Fibroblast of lung (primary cell): Measurements from ENCODE around the gene EN2.

Source experiments
- EZH2 ChIP-seq: IDR thresholded peaks from 2 replicates; pipeline ENCODE4 v1.5.1; 2012; ENCODE audit warnings: low read length, control low read depth, mild to moderate bottlenecking; ENCODE audit errors: missing control alignments
- TF ChIP-seq, protein P1 (sequence below), 2 donors: IDR thresholded peaks in 1 of 2; conservative IDR thresholded peaks in 1 of 2; 1 replicate in 1 of 2; 2 replicates in 1 of 2; pipeline ENCODE4 v1.5.1; 2011 to 2012; ENCODE audit warnings: low read length in 2 of 2, control low read depth in 1 of 2, inconsistent platforms in 1 of 2, low read depth in 1 of 2, mild to moderate bottlenecking in 1 of 2

DNA sequence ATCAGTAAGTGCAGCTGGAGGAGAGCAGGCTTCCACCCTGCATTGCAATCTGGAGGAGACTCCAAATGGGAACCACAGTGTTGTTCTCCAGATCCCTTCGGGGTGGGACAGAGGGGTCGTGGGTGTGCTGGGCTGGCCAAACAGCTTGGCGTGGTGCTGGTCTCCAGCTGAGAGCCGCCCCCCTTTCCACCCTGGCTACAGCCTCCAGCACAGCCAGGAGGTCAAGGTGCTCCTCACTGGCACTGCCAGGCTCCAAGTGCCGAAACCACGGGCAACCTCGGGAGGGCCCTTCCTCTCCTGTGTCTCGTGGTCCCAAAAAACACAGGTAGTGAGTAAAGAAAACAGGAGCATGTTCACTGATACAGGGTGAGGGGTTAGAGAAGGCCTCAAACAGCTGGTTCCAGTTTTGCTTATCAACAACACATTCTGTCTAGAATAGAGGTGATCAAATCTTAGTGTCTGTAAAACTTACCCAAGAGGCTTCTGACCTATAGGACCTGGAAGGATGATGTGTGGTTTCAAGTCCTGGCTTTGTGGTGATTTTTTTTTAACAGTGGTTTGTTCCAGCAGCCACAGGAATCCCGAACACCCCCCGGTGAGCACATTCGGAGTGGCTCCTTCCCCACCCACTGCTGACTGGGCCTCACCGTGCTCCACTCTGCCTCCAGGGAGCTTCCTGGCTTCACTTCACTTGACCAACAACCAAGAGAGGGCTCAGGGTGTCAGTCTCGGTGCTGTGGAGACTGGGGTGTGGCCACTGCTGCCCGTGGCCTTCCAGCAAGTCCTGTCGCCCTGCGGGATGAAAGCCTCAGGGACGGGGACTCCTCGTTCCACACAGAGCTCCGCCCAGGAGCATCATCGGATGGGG is 31.2 kb upstream of the EN2 start:
- TF ChIP-seq, protein P1, sequence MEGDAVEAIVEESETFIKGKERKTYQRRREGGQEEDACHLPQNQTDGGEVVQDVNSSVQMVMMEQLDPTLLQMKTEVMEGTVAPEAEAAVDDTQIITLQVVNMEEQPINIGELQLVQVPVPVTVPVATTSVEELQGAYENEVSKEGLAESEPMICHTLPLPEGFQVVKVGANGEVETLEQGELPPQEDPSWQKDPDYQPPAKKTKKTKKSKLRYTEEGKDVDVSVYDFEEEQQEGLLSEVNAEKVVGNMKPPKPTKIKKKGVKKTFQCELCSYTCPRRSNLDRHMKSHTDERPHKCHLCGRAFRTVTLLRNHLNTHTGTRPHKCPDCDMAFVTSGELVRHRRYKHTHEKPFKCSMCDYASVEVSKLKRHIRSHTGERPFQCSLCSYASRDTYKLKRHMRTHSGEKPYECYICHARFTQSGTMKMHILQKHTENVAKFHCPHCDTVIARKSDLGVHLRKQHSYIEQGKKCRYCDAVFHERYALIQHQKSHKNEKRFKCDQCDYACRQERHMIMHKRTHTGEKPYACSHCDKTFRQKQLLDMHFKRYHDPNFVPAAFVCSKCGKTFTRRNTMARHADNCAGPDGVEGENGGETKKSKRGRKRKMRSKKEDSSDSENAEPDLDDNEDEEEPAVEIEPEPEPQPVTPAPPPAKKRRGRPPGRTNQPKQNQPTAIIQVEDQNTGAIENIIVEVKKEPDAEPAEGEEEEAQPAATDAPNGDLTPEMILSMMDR (conservative IDR thresholded peaks at IDR 0.05 in 1 of 2, IDR thresholded peaks at IDR 0.05 in 1 of 2; ENCODE audit: low read depth in 1 of 2, low read length in 2 of 2), result no peak
- no peak for TF ChIP-seq EZH2
